OCI-LY1 (cell line): Measurements from ENCODE around the gene TAF4.

Experiments
- H2AFZ ChIP-seq: fragments of 200-600 bp; sonication (generic), shearing (Covaris generic); 2 replicates; pipeline ENCODE4 v1.6.0; 2014; ENCODE audit warnings: antibody characterized with exemption, mild to moderate bottlenecking, low read length
- H3F3A ChIP-seq: fragments of 200-600 bp; sonication (generic), shearing (Covaris generic); 2 replicates; pipeline ENCODE4 v1.6.0; 2014; ENCODE audit warnings: mild to moderate bottlenecking, antibody characterized with exemption, low read length, moderate library complexity; ENCODE audit not compliant: insufficient read depth
- H3K27ac ChIP-seq: fragments of 200-600 bp; sonication (generic); 2 replicates; pipeline ENCODE4 v1.5.1; 2014; ENCODE audit warnings: low read length, mixed run types, mild to moderate bottlenecking, low read depth; ENCODE audit not compliant: poor library complexity, severe bottlenecking
- H3K27me3 ChIP-seq: fragments of 200-600 bp; sonication (generic); 2 replicates; pipeline ENCODE4 v1.6.0; 2014; ENCODE audit warnings: antibody characterized with exemption, mild to moderate bottlenecking, low read length, moderate library complexity; ENCODE audit not compliant: insufficient read depth
- H3K36me3 ChIP-seq: fragments of 200-600 bp; sonication (generic); 2 replicates; pipeline ENCODE4 v1.6.1; 2014; ENCODE audit warnings: mild to moderate bottlenecking, antibody characterized with exemption, low read length, moderate library complexity, mixed read lengths; ENCODE audit not compliant: insufficient read depth
- H3K4me1 ChIP-seq: fragments of 200-600 bp; sonication (generic); 2 replicates; pipeline ENCODE4 v1.5.1; 2014; ENCODE audit warnings: mild to moderate bottlenecking, low read length, moderate library complexity; ENCODE audit not compliant: insufficient read depth, severe bottlenecking
- H3K4me2 ChIP-seq: fragments of 200-600 bp; sonication (generic), shearing (Covaris generic); 2 replicates; pipeline ENCODE4 v1.6.1; 2014; ENCODE audit warnings: low read length
- H3K4me3 ChIP-seq: fragments of 200-600 bp; sonication (generic); 2 replicates; pipeline ENCODE4 v1.5.1; 2014; ENCODE audit warnings: low read length, low read depth, mild to moderate bottlenecking, mixed read lengths; ENCODE audit not compliant: poor library complexity, severe bottlenecking
- H3K79me2 ChIP-seq: fragments of 200-600 bp; shearing (Covaris generic); 2 replicates; pipeline ENCODE4 v1.6.1; 2016; ENCODE audit warnings: mixed run types, low read length, mixed read lengths; ENCODE audit not compliant: insufficient read depth
- H3K9ac ChIP-seq: fragments of 200-600 bp; sonication (generic), shearing (Covaris generic); 2 replicates; pipeline ENCODE4 v1.6.1; 2014; ENCODE audit warnings: mild to moderate bottlenecking, low read length, mixed read lengths
- H3K9me2 ChIP-seq: fragments of 200-600 bp; sonication (generic), shearing (Covaris generic); 2 replicates; pipeline ENCODE4 v1.6.1; 2014; ENCODE audit warnings: low read depth, mild to moderate bottlenecking, low read length, mixed read lengths
- H3K9me3 ChIP-seq: fragments of 200-600 bp; shearing (Covaris generic); 2 replicates; pipeline ENCODE4 v1.6.1; 2014; ENCODE audit warnings: low read length, mixed read lengths
- H4K20me1 ChIP-seq: fragments of 200-600 bp; sonication (generic), shearing (Covaris generic); 2 replicates; pipeline ENCODE4 v1.6.0; 2016; ENCODE audit warnings: mild to moderate bottlenecking, low read length; ENCODE audit not compliant: insufficient read depth
- EZH2 ChIP-seq: fragments of 200-600 bp; sonication (generic), shearing (Covaris generic); IDR thresholded peaks from 2 replicates; pipeline ENCODE4 v1.8.0; 2017; ENCODE audit warnings: borderline replicate concordance, mixed run types, mild to moderate bottlenecking, antibody characterized with exemption, low read length, moderate library complexity, mixed read lengths
- TF ChIP-seq, protein P1 (sequence below): fragments of 200-600 bp; sonication (generic), shearing (Covaris generic); IDR thresholded peaks from 2 replicates; pipeline ENCODE4 v1.5.1; 2017; ENCODE audit warnings: mild to moderate bottlenecking, antibody characterized with exemption, low read length, moderate library complexity, mixed read lengths

Gene TAF4

DNA sequence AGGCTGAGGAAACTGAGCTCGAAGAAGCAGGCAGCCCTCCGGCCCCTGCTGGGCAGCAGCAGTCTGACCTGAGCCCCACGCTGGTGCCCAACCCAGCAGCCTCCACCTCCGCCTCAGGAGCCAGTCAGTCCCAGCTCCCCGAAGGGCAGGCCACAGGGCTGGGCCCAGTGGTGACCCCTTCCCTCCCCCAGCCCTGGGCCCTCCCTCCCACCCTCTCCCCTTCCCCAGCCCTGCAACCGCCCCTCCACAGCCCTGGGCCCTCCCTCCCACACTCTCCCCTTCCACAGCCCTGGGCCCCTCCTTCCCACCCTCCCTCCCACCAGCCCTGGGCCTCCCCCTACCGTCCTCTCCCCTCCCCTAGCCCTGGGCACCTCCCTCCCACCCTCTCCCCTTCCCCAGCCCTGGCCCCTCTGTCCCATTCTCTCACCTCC lies 115.0 kb downstream of the TAF4 start:
- Histone ChIP-seq H3K27me3 (no peaks in the 10 kb centered on the region), H3K9me3 (no peaks in the 10 kb centered on the region), H2AFZ (no peak overlapping the region), H3F3A (no peaks in the 10 kb centered on the region), H3K79me2 (no peaks in the 10 kb centered on the region), H3K4me2 (no peak overlapping the region), H3K36me3 (no peaks in the 10 kb centered on the region), H3K9me2 (no peaks in the 10 kb centered on the region), H3K4me1 (no peaks in the 10 kb centered on the region), H3K9ac (no peak overlapping the region), H3K4me3 (no peak overlapping the region), H4K20me1 (no peaks in the 10 kb centered on the region), H3K27ac (no peak overlapping the region)
- no peak for TF ChIP-seq EZH2
- TF ChIP-seq, protein P1, sequence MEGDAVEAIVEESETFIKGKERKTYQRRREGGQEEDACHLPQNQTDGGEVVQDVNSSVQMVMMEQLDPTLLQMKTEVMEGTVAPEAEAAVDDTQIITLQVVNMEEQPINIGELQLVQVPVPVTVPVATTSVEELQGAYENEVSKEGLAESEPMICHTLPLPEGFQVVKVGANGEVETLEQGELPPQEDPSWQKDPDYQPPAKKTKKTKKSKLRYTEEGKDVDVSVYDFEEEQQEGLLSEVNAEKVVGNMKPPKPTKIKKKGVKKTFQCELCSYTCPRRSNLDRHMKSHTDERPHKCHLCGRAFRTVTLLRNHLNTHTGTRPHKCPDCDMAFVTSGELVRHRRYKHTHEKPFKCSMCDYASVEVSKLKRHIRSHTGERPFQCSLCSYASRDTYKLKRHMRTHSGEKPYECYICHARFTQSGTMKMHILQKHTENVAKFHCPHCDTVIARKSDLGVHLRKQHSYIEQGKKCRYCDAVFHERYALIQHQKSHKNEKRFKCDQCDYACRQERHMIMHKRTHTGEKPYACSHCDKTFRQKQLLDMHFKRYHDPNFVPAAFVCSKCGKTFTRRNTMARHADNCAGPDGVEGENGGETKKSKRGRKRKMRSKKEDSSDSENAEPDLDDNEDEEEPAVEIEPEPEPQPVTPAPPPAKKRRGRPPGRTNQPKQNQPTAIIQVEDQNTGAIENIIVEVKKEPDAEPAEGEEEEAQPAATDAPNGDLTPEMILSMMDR, result no peak

DNA sequence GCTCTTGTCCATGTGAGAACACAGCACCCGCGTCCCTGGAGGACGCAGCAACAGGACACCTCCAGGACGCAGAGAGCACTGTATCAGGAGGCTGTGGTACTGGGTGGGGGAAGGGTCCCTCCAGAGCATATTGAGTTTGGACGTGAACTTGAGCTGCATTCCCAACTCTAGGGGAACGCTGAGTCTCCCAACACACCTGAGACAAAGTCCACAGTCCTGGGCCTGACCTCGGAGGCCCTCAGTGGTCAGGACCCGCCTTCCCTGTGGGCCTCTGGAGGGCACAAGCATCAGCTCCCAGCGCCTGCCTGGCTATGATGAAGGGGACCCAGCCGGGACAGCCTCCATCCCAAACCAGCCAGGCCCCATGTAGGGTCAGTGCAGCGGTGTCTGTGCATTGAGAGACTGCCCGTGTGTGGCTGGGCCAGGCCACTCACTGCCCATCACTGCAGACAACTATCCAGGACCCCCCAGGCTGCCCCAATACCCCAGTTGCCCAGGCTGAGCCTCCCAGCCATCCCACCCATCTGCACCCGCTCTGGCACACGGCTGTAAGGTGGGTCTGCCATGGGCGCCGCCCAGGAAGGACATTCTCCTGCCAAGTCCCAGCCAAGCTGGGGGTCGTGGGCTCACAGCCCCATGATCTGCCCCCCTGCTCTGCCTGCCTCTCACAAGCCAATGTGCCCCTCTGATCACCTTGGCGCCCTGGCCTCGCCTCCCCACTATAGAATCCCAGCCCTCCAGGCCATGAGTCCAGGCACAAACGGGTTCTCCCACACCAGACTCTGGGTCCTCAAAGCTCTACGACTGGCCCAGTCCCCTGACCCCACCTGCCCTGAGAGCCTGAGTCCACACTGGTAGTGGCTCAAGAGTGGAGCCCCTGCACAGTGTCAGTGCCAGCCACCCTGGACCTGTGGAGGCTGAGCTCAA lies 115.7 kb downstream of the TAF4 start:
- no peaks in the 10 kb centered on the region for H3K79me2 ChIP-seq
- H3K9me2 ChIP-seq, result no peaks in the 10 kb centered on the region
- no peak overlapping the region for H3K4me2 ChIP-seq
- no peaks in the 10 kb centered on the region for H3K9me3 ChIP-seq
- no peaks in the 10 kb centered on the region for H3F3A ChIP-seq
- no peak overlapping the region for H3K27ac ChIP-seq
- no peaks in the 10 kb centered on the region for H3K36me3 ChIP-seq
- H4K20me1 ChIP-seq, result no peaks in the 10 kb centered on the region
- H3K4me1 ChIP-seq, result no peaks in the 10 kb centered on the region
- H3K9ac ChIP-seq, result no peak overlapping the region
- no peak overlapping the region for H2AFZ ChIP-seq
- TF ChIP-seq, protein P1, result no peak
- no peak for TF ChIP-seq EZH2
- H3K4me3 ChIP-seq, result no peak overlapping the region
- no peaks in the 10 kb centered on the region for H3K27me3 ChIP-seq

DNA sequence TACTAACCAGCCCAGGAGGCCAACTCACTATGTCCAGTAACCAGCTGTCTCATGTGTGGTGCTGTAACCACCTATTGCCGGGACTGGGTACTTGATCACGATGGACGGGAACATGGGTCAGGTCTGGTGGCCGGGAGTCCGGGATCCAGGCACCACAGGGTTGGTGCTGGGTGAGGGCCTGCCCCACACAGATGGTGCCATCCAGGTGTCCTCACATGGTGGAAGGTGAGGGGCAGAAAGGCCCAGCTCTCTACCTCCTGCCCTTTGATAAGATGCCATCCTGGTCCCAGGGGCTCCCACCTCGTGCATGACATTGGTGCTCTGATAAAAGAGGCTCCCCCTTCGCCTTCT lies 116.3 kb downstream of the TAF4 start:
- Histone ChIP-seq H3K27me3 (no peaks in the 10 kb centered on the region), H4K20me1 (no peaks in the 10 kb centered on the region), H3K79me2 (no peaks in the 10 kb centered on the region), H3K27ac (no peak overlapping the region), H3K4me3 (no peak overlapping the region), H3K4me1 (no peaks in the 10 kb centered on the region), H2AFZ (no peak overlapping the region), H3F3A (no peaks in the 10 kb centered on the region), H3K4me2 (no peak overlapping the region), H3K9me3 (no peaks in the 10 kb centered on the region), H3K9ac (no peak overlapping the region), H3K36me3 (no peaks in the 10 kb centered on the region), H3K9me2 (no peaks in the 10 kb centered on the region)
- TF ChIP-seq EZH2, result no peak
